Measurements from ENCODE around the gene KCND2.

Gene KCND2

DNA sequence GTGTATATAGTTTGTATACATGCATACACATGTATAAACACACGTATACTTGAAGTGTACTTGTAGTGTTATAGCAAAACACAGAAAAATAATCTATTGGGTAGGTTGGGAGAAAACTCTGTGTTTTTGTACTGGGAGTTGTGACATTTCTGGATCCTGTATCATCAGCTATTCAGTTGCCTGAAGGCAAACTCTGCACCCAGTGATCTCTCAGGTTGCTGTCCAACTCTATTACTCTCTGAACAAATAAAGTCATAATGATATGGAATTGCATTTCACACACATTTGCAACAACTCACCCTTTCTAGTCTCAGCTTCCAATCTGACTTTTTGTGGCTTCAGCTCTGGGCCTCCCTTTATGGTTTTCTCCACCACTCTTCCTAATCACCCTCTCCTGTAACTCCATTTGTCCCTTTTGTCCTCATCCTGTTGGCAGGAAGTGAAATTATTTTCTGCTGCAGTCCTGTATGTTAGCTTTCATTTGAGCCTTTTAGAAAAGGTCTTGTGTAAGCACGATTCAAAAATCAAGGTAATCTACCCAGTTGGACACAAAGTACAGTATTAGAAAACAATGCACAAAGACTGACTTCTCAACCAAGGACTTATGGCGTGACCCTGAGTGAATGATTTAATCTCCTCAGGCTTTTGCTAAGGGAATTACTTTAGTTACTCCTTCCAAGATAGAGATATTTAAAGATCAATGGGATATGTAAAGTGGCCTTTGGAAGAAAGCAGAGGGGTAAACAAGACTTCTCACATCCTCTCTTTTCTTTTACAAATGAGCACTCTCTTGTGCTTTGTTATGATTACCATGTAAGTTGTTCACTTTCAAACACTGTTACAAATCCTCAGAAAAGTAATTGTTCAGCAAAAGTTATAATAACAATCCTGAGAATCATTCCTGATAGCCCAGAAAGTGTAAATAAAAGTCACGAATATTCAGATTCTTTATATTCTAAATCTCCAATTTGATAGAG, 249.1 kb downstream of the KCND2 start:
- no peaks in the 10 kb centered on the region for H4K20me1 ChIP-seq (ENCODE audit: control insufficient read depth, insufficient read depth, low read depth, low read length)
- no peaks in the 10 kb centered on the region for H3K27me3 ChIP-seq (ENCODE audit: control insufficient read depth, low read length)
- H3K27ac ChIP-seq (ENCODE audit: low read depth, low read length): no peak overlapping the region
- H3K36me3 ChIP-seq (ENCODE audit: control insufficient read depth, low read length): no peaks in the 10 kb centered on the region
- H3K9me3 ChIP-seq (ENCODE audit: control insufficient read depth, insufficient read depth, low read length): no peaks in the 10 kb centered on the region
- TF ChIP-seq, protein P1, sequence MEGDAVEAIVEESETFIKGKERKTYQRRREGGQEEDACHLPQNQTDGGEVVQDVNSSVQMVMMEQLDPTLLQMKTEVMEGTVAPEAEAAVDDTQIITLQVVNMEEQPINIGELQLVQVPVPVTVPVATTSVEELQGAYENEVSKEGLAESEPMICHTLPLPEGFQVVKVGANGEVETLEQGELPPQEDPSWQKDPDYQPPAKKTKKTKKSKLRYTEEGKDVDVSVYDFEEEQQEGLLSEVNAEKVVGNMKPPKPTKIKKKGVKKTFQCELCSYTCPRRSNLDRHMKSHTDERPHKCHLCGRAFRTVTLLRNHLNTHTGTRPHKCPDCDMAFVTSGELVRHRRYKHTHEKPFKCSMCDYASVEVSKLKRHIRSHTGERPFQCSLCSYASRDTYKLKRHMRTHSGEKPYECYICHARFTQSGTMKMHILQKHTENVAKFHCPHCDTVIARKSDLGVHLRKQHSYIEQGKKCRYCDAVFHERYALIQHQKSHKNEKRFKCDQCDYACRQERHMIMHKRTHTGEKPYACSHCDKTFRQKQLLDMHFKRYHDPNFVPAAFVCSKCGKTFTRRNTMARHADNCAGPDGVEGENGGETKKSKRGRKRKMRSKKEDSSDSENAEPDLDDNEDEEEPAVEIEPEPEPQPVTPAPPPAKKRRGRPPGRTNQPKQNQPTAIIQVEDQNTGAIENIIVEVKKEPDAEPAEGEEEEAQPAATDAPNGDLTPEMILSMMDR (IDR thresholded peaks at IDR 0.05; ENCODE audit: low read depth, low read length, poor library complexity, severe bottlenecking): no peak
- TF ChIP-seq EZH2phosphoT487 (IDR thresholded peaks at IDR 0.05; ENCODE audit: borderline replicate concordance, low read length): no peak
- no peak overlapping the region for H3K4me3 ChIP-seq (ENCODE audit: low read length)
- H3K4me2 ChIP-seq (ENCODE audit: low read length): no peak overlapping the region
- H3F3A ChIP-seq (ENCODE audit: control insufficient read depth, insufficient read depth): no peaks in the 10 kb centered on the region
- no peaks in the 10 kb centered on the region; the same call in 1 of the 2 replicates for H3K9me2 ChIP-seq (replicated peaks; ENCODE audit: control insufficient read depth, low read length)
- no peaks in the 10 kb centered on the region for H3K79me2 ChIP-seq (ENCODE audit: control insufficient read depth, low read length)
- H3K4me1 ChIP-seq (ENCODE audit: control insufficient read depth, low read length): no peaks in the 10 kb centered on the region

DNA sequence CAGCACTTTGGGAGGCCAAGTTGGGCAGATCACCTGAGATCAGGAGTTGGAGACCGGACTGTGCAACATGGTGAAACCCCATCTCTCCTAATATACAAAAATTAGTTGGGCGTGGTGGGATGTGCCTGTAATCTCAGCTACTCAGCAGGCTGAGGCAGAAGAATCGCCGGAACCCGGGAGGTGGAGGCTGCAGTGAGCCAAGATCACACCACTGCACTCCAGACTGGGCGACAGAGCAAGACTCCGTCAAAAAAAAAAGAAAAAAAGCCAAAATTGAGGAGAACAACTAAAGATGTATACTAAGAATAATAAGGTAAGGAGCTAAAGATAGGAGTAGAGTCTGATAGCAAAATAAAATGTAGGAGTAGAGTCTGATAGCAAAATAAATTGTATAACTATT, 251.0 kb downstream of the KCND2 start:
- Histone ChIP-seq H3K9me3 (ENCODE audit: control insufficient read depth, insufficient read depth, low read length) (no peaks in the 10 kb centered on the region), H3K79me2 (ENCODE audit: control insufficient read depth, low read length) (no peaks in the 10 kb centered on the region), H3F3A (ENCODE audit: control insufficient read depth, insufficient read depth) (no peaks in the 10 kb centered on the region), H3K4me1 (ENCODE audit: control insufficient read depth, low read length) (no peaks in the 10 kb centered on the region), H3K4me3 (ENCODE audit: low read length) (no peak overlapping the region), H3K27ac (ENCODE audit: low read depth, low read length) (no peak overlapping the region), H3K9me2 (replicated peaks; ENCODE audit: control insufficient read depth, low read length) (no peaks in the 10 kb centered on the region; the same call in 1 of the 2 replicates), H4K20me1 (ENCODE audit: control insufficient read depth, insufficient read depth, low read depth, low read length) (no peaks in the 10 kb centered on the region), H3K36me3 (ENCODE audit: control insufficient read depth, low read length) (no peaks in the 10 kb centered on the region), H3K27me3 (ENCODE audit: control insufficient read depth, low read length) (no peaks in the 10 kb centered on the region), H3K4me2 (ENCODE audit: low read length) (no peak overlapping the region)
- TF ChIP-seq EZH2phosphoT487 (IDR thresholded peaks at IDR 0.05; ENCODE audit: borderline replicate concordance, low read length): no peak
- TF ChIP-seq, protein P1 (IDR thresholded peaks at IDR 0.05; ENCODE audit: low read depth, low read length, poor library complexity, severe bottlenecking): no peak

DNA sequence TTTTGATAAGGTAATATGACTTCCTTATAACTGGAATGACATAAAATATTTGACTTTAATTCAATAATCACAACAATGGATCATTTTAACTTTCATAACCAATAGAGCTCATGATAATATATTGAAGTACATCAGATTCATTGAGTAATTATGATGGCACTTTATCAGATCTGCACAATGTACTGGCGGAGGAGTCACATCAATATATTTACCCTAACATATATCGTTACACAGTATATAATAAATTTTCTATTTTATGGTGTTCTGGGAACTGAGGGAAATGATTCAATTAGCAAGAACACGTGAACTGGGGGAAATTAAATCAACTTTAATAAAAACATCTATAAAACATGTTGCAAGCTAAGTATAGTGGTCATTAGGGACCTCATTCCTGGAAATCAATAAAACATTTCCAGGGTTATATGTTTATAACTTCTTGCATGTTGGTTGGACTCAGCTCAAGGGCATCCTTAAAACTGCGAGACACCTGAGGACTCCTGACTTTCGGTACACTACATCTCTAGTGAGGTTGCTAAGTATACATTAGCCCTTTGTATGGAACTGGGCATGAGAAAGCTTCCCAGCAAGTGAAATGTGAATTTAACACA, 254.0 kb downstream of the KCND2 start:
- no peaks in the 10 kb centered on the region for H3K27me3 ChIP-seq (ENCODE audit: control insufficient read depth, low read length)
- H3K4me2 ChIP-seq (ENCODE audit: low read length): no peak overlapping the region
- H4K20me1 ChIP-seq (ENCODE audit: control insufficient read depth, insufficient read depth, low read depth, low read length): no peaks in the 10 kb centered on the region

More for the DNA sequence above, 254.0 kb downstream of the KCND2 start:
- Histone ChIP-seq H3K27ac (ENCODE audit: low read depth, low read length) (no peak overlapping the region), H3F3A (ENCODE audit: control insufficient read depth, insufficient read depth) (no peaks in the 10 kb centered on the region), H3K4me1 (ENCODE audit: control insufficient read depth, low read length) (no peaks in the 10 kb centered on the region), H3K9me3 (ENCODE audit: control insufficient read depth, insufficient read depth, low read length) (no peaks in the 10 kb centered on the region), H3K4me3 (ENCODE audit: low read length) (no peak overlapping the region), H3K79me2 (ENCODE audit: control insufficient read depth, low read length) (no peaks in the 10 kb centered on the region), H3K9me2 (replicated peaks; ENCODE audit: control insufficient read depth, low read length) (no peaks in the 10 kb centered on the region), H3K36me3 (ENCODE audit: control insufficient read depth, low read length) (no peaks in the 10 kb centered on the region)
- TF ChIP-seq, protein P1 (IDR thresholded peaks at IDR 0.05; ENCODE audit: low read depth, low read length, poor library complexity, severe bottlenecking): no peak
- no peak for TF ChIP-seq EZH2phosphoT487 (IDR thresholded peaks at IDR 0.05; ENCODE audit: borderline replicate concordance, low read length)

Measured in DOHH2 (cell line).